Measurements from ENCODE around the gene CHMP4B. TPM values are rescaled to one million over a fixed set of nuclear protein-coding genes. Genes with fewer than 3 reads are reported as not detected.

Gene CHMP4B
- total RNA-seq, 1 donor: 32.0 TPM

DNA sequence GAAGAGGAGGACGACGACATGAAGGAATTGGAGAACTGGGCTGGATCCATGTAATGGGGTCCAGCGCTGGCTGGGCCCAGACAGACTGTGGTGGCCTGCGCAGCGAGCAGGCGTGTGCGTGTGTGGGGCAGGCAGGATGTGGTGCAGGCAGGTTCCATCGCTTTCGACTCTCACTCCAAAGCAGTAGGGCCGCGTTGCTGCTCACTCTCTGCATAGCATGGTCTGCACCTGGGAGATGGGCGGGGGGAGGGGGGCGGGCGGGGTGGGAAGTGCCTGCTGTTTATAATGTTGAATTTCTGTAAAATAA, 42.3 kb downstream of the CHMP4B start:
- no peak overlapping the region for H3K4me3 ChIP-seq (ENCODE audit: low read depth, low read length)
- TF ChIP-seq, protein P1, sequence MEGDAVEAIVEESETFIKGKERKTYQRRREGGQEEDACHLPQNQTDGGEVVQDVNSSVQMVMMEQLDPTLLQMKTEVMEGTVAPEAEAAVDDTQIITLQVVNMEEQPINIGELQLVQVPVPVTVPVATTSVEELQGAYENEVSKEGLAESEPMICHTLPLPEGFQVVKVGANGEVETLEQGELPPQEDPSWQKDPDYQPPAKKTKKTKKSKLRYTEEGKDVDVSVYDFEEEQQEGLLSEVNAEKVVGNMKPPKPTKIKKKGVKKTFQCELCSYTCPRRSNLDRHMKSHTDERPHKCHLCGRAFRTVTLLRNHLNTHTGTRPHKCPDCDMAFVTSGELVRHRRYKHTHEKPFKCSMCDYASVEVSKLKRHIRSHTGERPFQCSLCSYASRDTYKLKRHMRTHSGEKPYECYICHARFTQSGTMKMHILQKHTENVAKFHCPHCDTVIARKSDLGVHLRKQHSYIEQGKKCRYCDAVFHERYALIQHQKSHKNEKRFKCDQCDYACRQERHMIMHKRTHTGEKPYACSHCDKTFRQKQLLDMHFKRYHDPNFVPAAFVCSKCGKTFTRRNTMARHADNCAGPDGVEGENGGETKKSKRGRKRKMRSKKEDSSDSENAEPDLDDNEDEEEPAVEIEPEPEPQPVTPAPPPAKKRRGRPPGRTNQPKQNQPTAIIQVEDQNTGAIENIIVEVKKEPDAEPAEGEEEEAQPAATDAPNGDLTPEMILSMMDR (IDR thresholded peaks at IDR 0.05; ENCODE audit: insufficient read depth, low read depth, low read length): no peak
- no peak for DNase-seq (ENCODE audit: low read depth)

DNA sequence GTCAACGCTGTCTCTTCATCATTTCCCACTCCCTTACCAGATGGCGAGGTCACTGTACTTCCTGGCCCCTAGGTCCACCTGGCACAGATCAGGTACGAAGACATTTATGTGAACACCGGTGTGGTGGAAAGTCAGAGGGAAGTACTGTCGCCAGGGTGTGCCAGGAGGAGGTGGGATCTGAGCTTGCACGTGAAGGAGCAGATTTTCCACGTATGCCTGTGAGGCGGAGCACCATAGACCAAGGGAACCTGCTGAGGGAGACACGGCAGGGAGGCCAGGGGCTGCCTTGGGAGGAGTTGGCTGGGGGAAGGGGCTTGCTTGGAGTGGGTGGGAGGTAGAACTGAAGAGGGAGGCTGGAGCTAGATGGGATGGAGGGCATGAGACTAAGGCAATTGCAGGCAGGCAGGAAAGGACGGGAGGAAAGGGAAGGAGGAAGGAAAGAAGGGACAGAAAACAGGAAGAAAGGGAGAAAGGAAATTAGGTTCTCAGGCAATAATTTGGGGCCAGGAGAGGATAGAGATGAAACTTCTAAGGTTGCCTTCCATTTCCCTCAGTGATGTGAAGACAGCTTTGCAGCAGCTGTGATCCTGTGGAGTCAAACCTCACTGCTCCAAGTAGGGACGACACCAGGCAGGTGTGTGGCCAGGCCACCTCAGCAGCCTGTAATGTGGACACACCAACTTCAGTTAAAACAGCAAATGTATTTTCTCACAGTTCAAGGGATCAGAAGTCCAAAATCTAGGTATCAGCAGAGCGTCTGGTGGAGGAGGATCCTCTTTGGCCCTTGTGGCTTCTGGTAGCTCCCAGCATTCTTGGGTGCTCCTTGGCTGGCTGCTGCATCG, 46.8 kb downstream of the CHMP4B start:
- TF ChIP-seq, protein P1 (IDR thresholded peaks at IDR 0.05; ENCODE audit: insufficient read depth, low read depth, low read length): no peak
- H3K4me3 ChIP-seq (ENCODE audit: low read depth, low read length): no peak overlapping the region
- DNase-seq (ENCODE audit: low read depth): no peak

DNA sequence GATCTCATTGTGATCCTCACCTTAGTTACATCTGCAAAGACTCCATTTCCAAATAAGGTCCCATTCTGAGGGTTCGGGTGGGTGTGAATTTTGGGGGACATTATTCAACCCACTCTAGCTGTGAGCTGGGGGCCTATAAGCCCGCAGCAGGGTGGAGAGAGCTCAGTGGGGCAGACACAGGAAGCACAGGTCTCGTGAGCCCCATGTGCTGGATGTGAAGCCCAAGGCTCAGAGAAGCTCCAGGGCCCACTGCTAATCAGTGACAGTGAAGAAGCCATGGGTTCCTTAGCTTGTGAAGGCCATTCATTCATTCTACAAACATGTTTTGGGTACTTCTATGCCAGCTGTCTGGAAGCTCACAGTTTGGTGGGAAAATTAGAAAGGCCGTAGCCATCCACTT, 47.5 kb downstream of the CHMP4B start:
- no peak for DNase-seq (ENCODE audit: low read depth)
- no peak overlapping the region for H3K4me3 ChIP-seq (ENCODE audit: low read depth, low read length)
- TF ChIP-seq, protein P1 (IDR thresholded peaks at IDR 0.05; ENCODE audit: insufficient read depth, low read depth, low read length): no peak

DNA sequence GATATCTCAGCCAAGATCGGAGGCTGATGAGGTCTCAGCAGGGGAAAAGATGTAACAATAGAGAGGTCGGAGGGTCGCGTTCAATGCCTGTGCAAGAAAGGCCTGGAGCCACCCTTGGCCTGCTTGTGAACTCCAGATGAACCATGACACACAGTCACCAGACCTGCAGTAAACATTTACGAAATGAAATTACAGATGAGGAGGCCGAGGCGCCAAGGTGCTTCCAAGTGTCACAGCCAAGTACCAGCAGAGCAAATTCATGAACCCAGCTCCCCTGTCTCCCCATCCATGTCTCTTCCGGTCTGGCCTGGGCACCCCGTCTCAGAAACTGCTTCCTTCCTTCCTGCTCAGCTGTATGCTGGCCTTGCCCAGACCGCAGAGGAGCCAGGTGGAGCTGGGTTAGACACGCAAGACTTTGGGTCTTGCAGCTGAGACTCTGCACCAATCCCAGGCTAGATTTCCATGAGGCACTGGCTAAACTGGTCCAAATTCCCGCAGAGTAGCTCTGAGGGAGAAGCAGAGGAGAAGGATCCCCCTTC, 48.1 kb downstream of the CHMP4B start:
- TF ChIP-seq, protein P1 (IDR thresholded peaks at IDR 0.05; ENCODE audit: insufficient read depth, low read depth, low read length): no peak
- DNase-seq (ENCODE audit: low read depth): peak; percentile 37
- no peak overlapping the region for H3K4me3 ChIP-seq (ENCODE audit: low read depth, low read length)

DNA sequence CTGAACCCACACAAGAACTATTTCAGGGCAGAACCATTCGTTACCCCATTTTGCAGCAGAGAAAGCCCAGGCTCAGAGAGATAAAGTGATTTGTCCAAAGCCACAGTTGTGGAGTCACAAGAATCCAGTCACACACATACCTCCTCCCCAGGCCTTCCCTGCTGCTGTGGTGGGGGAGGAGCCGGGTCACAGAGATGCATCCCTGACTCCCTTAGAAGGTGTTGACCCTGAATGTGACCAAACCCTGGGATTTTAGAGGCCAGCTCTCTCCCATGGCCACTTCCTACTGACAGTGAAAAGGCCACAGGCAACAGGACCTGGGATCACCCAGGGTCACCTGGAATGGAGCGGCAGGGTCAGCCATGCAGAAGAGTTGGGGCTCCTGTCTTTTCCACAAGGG, 48.6 kb downstream of the CHMP4B start:
- no peak for DNase-seq (ENCODE audit: low read depth)
- TF ChIP-seq, protein P1 (IDR thresholded peaks at IDR 0.05; ENCODE audit: insufficient read depth, low read depth, low read length): no peak
- no peak overlapping the region for H3K4me3 ChIP-seq (ENCODE audit: low read depth, low read length)

DNA sequence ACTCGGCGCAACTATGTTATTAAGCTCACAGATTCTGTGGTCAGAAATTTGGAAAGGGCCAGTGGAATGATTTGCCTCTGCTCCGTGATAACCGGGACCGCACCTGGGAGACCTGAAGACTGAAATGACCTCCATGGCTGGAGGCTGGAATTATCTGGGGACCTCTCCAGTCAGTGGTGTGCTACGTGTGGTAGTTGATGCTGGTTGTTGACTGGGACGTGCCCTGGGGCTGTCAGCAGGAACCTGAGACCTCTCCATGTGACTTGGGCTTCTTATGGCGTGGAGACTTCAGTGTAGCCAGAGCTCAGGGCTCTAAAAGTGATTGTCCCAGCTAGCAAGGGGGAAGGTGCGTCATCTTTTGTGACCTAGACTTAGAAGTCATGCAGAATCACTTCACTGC, 50.3 kb downstream of the CHMP4B start:
- TF ChIP-seq, protein P1 (IDR thresholded peaks at IDR 0.05; ENCODE audit: insufficient read depth, low read depth, low read length): no peak
- no peak overlapping the region for H3K4me3 ChIP-seq (ENCODE audit: low read depth, low read length)
- no peak for DNase-seq (ENCODE audit: low read depth)
